ENCODE data around the gene BEX3.

DNA sequence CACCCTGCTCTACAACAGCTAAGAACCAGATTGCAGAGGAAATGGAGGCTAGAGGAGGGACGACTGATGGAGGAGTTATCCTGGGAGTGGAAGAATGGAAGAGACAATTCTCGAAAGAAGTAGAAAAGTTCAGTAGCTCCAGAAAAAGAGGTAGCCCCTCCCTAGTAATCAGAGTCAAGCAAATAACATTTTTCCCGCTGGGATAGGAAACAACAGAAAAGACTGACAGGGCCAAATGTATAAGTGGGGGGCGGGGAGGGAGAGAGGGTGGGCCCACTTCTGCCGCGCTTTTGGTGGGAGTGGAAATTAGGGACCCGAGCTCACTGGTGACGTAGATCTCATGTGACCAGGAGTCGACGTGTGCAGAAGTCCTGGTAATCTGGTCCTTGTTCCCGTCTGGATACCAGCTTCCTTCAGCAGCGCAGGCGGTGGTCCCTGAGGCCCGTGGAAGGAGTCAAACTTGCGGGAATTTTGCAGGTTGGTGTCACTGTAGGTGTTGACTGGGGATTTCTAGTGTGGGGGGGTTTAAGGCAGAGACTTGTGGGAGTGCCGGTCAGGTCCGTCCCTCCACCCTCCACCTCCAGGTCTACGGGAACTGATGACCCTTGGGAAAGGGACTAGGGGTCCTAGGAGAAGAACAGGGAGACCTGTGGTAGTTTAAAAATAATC lies 20.1 kb upstream of the BEX3 start, which contains the start of gene TCEAL9:
- TF ChIP-seq, protein P1, sequence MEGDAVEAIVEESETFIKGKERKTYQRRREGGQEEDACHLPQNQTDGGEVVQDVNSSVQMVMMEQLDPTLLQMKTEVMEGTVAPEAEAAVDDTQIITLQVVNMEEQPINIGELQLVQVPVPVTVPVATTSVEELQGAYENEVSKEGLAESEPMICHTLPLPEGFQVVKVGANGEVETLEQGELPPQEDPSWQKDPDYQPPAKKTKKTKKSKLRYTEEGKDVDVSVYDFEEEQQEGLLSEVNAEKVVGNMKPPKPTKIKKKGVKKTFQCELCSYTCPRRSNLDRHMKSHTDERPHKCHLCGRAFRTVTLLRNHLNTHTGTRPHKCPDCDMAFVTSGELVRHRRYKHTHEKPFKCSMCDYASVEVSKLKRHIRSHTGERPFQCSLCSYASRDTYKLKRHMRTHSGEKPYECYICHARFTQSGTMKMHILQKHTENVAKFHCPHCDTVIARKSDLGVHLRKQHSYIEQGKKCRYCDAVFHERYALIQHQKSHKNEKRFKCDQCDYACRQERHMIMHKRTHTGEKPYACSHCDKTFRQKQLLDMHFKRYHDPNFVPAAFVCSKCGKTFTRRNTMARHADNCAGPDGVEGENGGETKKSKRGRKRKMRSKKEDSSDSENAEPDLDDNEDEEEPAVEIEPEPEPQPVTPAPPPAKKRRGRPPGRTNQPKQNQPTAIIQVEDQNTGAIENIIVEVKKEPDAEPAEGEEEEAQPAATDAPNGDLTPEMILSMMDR (conservative IDR thresholded peaks at IDR 0.05; ENCODE audit: low read depth, low read length), result no peak
- no peak for TF ChIP-seq EZH2phosphoT487 (IDR thresholded peaks at IDR 0.05; ENCODE audit: borderline replicate concordance, low read length)

Data from PC-3 (cell line).